NT2/D1 (cell line): ENCODE results near the gene FBXO15.

ENCODE experiments used
- SUZ12 ChIP-seq: IDR thresholded peaks from 2 replicates; pipeline ENCODE4 v1.6.1; 2011; ENCODE audit not compliant: insufficient read length, insufficient read depth; ENCODE audit errors: extremely low read depth
- ZNF274 ChIP-seq: IDR thresholded peaks from 2 replicates; pipeline ENCODE4 v1.6.1; 2011; ENCODE audit warnings: mild to moderate bottlenecking, low read depth, low read length

DNA sequence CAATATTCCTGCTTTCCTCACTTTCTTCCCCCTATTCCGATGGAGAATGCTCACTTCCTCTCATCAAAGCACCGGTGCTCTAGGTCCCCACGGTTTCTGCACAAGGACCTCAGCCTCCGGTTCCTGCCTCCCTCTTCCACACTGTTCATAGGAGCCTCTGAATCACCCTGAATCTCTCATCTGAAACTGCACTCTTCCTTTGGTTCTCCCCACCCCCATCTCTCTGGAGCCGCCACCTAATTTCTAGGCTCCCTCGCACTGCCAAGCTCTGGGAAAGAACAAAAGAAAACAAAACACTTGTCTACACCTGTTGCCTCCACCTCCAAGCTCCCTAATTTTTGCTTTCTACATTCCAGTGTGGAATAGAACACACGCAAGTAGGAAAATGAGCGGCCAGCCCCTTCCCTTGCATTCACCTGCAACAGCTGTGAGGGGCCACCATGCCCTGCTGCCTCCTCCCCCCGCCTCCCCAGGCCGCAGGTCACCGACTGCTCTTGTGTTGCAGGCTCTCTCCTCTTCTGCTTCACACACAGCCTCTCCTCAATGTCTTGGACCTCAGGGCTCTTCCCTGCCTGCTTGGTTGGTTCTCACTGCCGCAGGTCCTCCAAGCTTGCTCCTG is 9.6 kb downstream of the FBXO15 start:
- TF ChIP-seq ZNF274 (no peak), SUZ12 (no peak)
